Measurements from ENCODE around the gene DTX1.

The DTX1 gene

GRCh38 chr12:113056381-113056630 is 224 bp upstream of the DTX1 start:
- no peak for DNase-seq

GRCh38 chr12:113057565-113058485 is 1.3 kb downstream of the DTX1 start:
- DNase-seq: peak; percentile 9

- no peak for DNase-seq
These were observed 2.0 kb downstream of the DTX1 start for GRCh38 chr12:113058553-113058952.

- no peak for DNase-seq
These were observed 2.6 kb downstream of the DTX1 start for GRCh38 chr12:113059071-113059595.

GRCh38 chr12:113060336-113060960 is 3.9 kb downstream of the DTX1 start:
- no peak for DNase-seq

- DNase-seq: no peak
These were observed 4.6 kb downstream of the DTX1 start for GRCh38 chr12:113061061-113061694.

- DNase-seq: no peak
These were observed 6.2 kb downstream of the DTX1 start for GRCh38 chr12:113062502-113063395.

- DNase-seq: no peak
These were observed 7.1 kb downstream of the DTX1 start for GRCh38 chr12:113063396-113064350.

GRCh38 chr12:113064395-113065125 is 8.0 kb downstream of the DTX1 start:
- no peak for DNase-seq

- no peak for DNase-seq
These were observed 8.8 kb downstream of the DTX1 start for GRCh38 chr12:113065126-113066007.

GRCh38 chr12:113066813-113067400 is 10.4 kb downstream of the DTX1 start:
- no peak for DNase-seq

- DNase-seq: no peak
These were observed 11.7 kb downstream of the DTX1 start for GRCh38 chr12:113067987-113068935.

- no peak for DNase-seq
These were observed 12.6 kb downstream of the DTX1 start for GRCh38 chr12:113069149-113069548.

- DNase-seq: no peak
These were observed 13.2 kb downstream of the DTX1 start for GRCh38 chr12:113069751-113070116.

- DNase-seq: peak; percentile 27
These were observed 13.8 kb downstream of the DTX1 start for GRCh38 chr12:113070117-113070906.

GRCh38 chr12:113071135-113072112 is 14.9 kb downstream of the DTX1 start:
- DNase-seq: no peak
